ENCODE results near the gene MARCHF6. TPM values are rescaled to one million over a fixed set of nuclear protein-coding genes. Genes with fewer than 3 reads are reported as not detected.

Gene MARCHF6
- total and polyA plus RNA-seq, 2 experiments from 2014 or later, result 70.8 to 77.5 TPM

- Histone ChIP-seq H3K27ac (ENCODE audit: low read depth) (no peak overlapping the region), H3K27me3 (ENCODE audit: insufficient read depth) (no peaks in the 10 kb centered on the region), H3K79me2 (replicated peaks; ENCODE audit: insufficient read depth) (no peaks in the 10 kb centered on the region), H3K4me3 (no peak overlapping the region), H3F3A (replicated peaks; ENCODE audit: low read depth) (no peaks in the 10 kb centered on the region), H3K4me1 (ENCODE audit: insufficient read depth) (no peaks in the 10 kb centered on the region), H3K4me2 (no peak overlapping the region), H3K36me3 (ENCODE audit: insufficient read depth) (peaks cover 17% of the 10 kb centered on the region; the same call in 1 of the 2 replicates), H3K9me2 (ENCODE audit: insufficient read depth) (no peaks in the 10 kb centered on the region), H4K20me1 (replicated peaks; ENCODE audit: insufficient read depth) (no peaks in the 10 kb centered on the region), H2AFZ (no peak overlapping the region)
- no peak overlapping the region for H3K27ac Mint-ChIP-seq
- no peak overlapping the region for H3K4me3 Mint-ChIP-seq
- peaks cover 50% of the 10 kb centered on the region for H3K36me3 Mint-ChIP-seq (ENCODE audit: low read depth)
- ATAC-seq, result no peak
- no peaks in the 10 kb centered on the region for H3K4me1 Mint-ChIP-seq
- no peak for TF ChIP-seq JUNB (IDR thresholded peaks at IDR 0.05; ENCODE audit: unreplicated experiment)
- no peak for TF ChIP-seq POLR2AphosphoS5 (IDR thresholded peaks at IDR 0.05; ENCODE audit: low read depth)
- TF ChIP-seq NANOG (IDR thresholded peaks at IDR 0.05; ENCODE audit: borderline replicate concordance), result no peak
- no peak for DNase-seq (ENCODE audit: low spot score)
- H3K9me3 Mint-ChIP-seq, result peaks cover 4% of the 10 kb centered on the region; the same call in 1 of the 3 replicates
- no peaks in the 10 kb centered on the region for H3K27me3 Mint-ChIP-seq (ENCODE audit: insufficient read depth, low read depth, poor library complexity)
Observed at GRCh38 chr5:10401498-10401897, 48.0 kb downstream of the MARCHF6 start.

Small RNA genes within 50 kb of the gene (small RNA-seq; reads per million reads assigned to genes)
- not detected for gene RF00019 (ENCODE audit: low replicate concordance)

Other genes with a start within 250 kb of the MARCHF6 start
- gene ATPSCKMT, start 103.8 kb upstream of the MARCHF6 start, total RNA-seq (2014; rRNA removed; shearing (Covaris generic)), result 19.3 and 22.9 TPM in 2 replicates
- 8.9 and 10.0 TPM in 2 replicates for gene ATPSCKMT, start 103.8 kb upstream of the MARCHF6 start, polyA plus RNA-seq (2016; fragmentation: Nextera tagmentation; extraction: Ambion mirVana)
- 604 and 661 TPM in 2 replicates for gene CCT5, start 103.4 kb upstream of the MARCHF6 start, total RNA-seq (2014; rRNA removed; shearing (Covaris generic))
- 576 and 627 TPM in 2 replicates for gene CCT5, start 103.4 kb upstream of the MARCHF6 start, polyA plus RNA-seq (2016; fragmentation: Nextera tagmentation; extraction: Ambion mirVana)
- gene CMBL, start 45.8 kb upstream of the MARCHF6 start, total RNA-seq (2014; rRNA removed; shearing (Covaris generic)), result 13.2 and 23.3 TPM in 2 replicates
- 23.5 and 24.1 TPM in 2 replicates for gene CMBL, start 45.8 kb upstream of the MARCHF6 start, polyA plus RNA-seq (2016; fragmentation: Nextera tagmentation; extraction: Ambion mirVana)
- 1.0 TPM in 1 of 2 replicates, not detected in the other for gene ROPN1L, start 88.2 kb downstream of the MARCHF6 start, total RNA-seq (2014; rRNA removed; shearing (Covaris generic))
- 0.57 TPM in 1 of 2 replicates, not detected in the other for gene ROPN1L, start 88.2 kb downstream of the MARCHF6 start, polyA plus RNA-seq (2016; fragmentation: Nextera tagmentation; extraction: Ambion mirVana)
- 13.0 and 15.4 TPM in 2 replicates for gene ANKRD33B, start 210.4 kb downstream of the MARCHF6 start, total RNA-seq (2014; rRNA removed; shearing (Covaris generic))
- gene ANKRD33B, start 210.4 kb downstream of the MARCHF6 start, polyA plus RNA-seq (2016; fragmentation: Nextera tagmentation; extraction: Ambion mirVana), result 2.7 and 2.9 TPM in 2 replicates

Measured in GM23338 (cell line).